Measurements from ENCODE around the gene MUC21.

- TF ChIP-seq, protein P1, sequence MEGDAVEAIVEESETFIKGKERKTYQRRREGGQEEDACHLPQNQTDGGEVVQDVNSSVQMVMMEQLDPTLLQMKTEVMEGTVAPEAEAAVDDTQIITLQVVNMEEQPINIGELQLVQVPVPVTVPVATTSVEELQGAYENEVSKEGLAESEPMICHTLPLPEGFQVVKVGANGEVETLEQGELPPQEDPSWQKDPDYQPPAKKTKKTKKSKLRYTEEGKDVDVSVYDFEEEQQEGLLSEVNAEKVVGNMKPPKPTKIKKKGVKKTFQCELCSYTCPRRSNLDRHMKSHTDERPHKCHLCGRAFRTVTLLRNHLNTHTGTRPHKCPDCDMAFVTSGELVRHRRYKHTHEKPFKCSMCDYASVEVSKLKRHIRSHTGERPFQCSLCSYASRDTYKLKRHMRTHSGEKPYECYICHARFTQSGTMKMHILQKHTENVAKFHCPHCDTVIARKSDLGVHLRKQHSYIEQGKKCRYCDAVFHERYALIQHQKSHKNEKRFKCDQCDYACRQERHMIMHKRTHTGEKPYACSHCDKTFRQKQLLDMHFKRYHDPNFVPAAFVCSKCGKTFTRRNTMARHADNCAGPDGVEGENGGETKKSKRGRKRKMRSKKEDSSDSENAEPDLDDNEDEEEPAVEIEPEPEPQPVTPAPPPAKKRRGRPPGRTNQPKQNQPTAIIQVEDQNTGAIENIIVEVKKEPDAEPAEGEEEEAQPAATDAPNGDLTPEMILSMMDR (conservative IDR thresholded peaks at IDR 0.05; ENCODE audit: low read length): no peak
- no peak for TF ChIP-seq EZH2phosphoT487 (IDR thresholded peaks at IDR 0.05; ENCODE audit: borderline replicate concordance)
These were observed 27.0 kb downstream of the MUC21 start, which contains the start of gene MUC22 for GRCh38 chr6:31010393-31011060.

All from Loucy (cell line).